Osteocyte (in vitro differentiated cells): ENCODE data around the gene U2AF2. TPM values are rescaled to one million over a fixed set of nuclear protein-coding genes. Genes with fewer than 3 reads are reported as not detected.

Experiments
- DNase-seq: peaks from one replicate; pipeline ENCODE4 v3.0.0; 2021; ENCODE audit warnings: mixed read lengths; ENCODE audit not compliant: unreplicated experiment; ENCODE audit errors: extremely low spot score
- H3K27ac Mint-ChIP-seq: one replicate; pipeline ENCODE4 v1.8.0; 2021; ENCODE audit warnings: mild to moderate bottlenecking, mixed read lengths; ENCODE audit not compliant: unreplicated experiment
- H3K27me3 Mint-ChIP-seq: one replicate; pipeline ENCODE4 v1.8.0; 2021; ENCODE audit warnings: mixed read lengths; ENCODE audit not compliant: unreplicated experiment
- H3K36me3 Mint-ChIP-seq: one replicate; pipeline ENCODE4 v1.8.0; 2021; ENCODE audit warnings: mixed read lengths; ENCODE audit not compliant: unreplicated experiment
- H3K4me1 Mint-ChIP-seq: one replicate; pipeline ENCODE4 v1.8.0; 2021; ENCODE audit warnings: mixed read lengths; ENCODE audit not compliant: unreplicated experiment
- H3K4me3 Mint-ChIP-seq: one replicate; pipeline ENCODE4 v1.8.0; 2021; ENCODE audit warnings: mild to moderate bottlenecking, moderate library complexity, mixed read lengths; ENCODE audit not compliant: unreplicated experiment
- H3K9me3 Mint-ChIP-seq: one replicate; pipeline ENCODE4 v1.8.0; 2021; ENCODE audit warnings: mixed read lengths; ENCODE audit not compliant: unreplicated experiment
- CTCF ChIP-seq: fragments of 200-600 bp; sonication (generic); IDR thresholded peaks from 2 replicates; pipeline ENCODE4 v1.5.0; 2021; ENCODE audit warnings: antibody characterized with exemption, mild to moderate bottlenecking, moderate library complexity
- total RNA-seq: library from RNA; stranded (reverse); gene quantifications from 2 replicates; pipeline ENCODE4 v1.2.1, GENCODE V29; 2021

The U2AF2 gene
- total RNA-seq, 1 donor from 2014 or later = 189 TPM

- DNase-seq = no peak
- Mint-ChIP-seq H3K9me3 (no peaks in the 10 kb centered on the region), H3K4me3 (no peak overlapping the region), H3K4me1 (no peaks in the 10 kb centered on the region), H3K27me3 (no peaks in the 10 kb centered on the region), H3K27ac (no peak overlapping the region), H3K36me3 (peaks cover 16% of the 10 kb centered on the region)
- TF ChIP-seq CTCF = no peak
Measured at GRCh38 chr19:55692681-55693081, 37.8 kb downstream of the U2AF2 start.

DNA sequence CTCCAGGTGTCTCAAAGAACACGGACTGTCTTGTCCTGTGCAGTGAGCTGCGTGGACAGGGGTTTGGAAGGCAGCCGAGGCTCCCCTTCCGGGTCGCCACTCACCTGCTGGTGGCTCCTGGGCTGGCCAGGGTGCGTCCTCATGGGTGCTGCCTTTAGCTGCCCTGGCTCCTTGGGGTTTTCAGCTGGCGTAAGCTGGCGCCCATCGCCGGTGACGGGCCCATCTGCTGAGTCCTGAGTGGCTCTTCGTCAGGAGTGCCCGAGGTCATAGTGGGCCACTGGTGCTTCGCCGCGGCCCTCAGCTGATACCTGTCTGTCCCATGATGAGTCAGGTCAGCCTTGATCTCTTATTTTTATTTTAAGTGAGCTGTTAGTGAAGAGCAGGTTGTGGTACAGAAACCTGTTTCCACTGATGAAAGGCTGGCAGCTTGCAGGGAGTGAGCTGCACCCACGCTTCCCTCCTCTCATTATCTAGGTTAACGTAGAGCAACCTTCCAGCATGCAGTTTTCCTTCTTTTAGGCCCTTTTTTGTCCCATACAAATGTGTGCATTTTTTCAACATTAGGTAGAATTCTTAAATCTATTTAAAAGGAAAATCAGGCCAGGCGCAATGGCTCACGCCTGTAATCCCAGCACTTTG lies 38.6 kb downstream of the U2AF2 start:
- H3K27me3 Mint-ChIP-seq = no peaks in the 10 kb centered on the region
- no peak for DNase-seq
- peaks cover 16% of the 10 kb centered on the region for H3K36me3 Mint-ChIP-seq
- no peak overlapping the region for H3K27ac Mint-ChIP-seq
- no peaks in the 10 kb centered on the region for H3K4me1 Mint-ChIP-seq
- TF ChIP-seq CTCF = no peak
- no peaks in the 10 kb centered on the region for H3K9me3 Mint-ChIP-seq
- no peak overlapping the region for H3K4me3 Mint-ChIP-seq

DNA sequence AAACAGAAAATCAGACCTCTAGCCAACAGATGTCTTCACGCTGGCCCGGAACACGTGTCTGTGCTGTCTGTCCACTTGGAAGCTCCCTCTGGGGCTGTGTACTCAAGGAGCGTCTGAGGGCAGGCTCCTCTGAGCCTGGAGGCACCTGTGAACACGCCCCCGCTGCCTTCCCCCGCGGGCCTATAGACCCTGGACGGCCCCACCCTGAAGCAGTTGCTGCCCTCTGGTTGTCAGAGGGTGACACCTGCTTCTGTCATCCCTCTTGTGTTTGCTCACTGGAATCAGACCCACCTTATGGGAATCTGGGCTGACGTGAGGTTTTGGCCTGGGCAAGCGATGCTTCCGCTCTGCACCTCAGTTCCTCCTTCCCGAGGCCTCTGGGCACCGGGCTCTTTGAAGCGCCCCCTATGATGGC lies 39.4 kb downstream of the U2AF2 start:
- Mint-ChIP-seq H3K4me1 (no peaks in the 10 kb centered on the region), H3K27ac (no peak overlapping the region), H3K27me3 (no peaks in the 10 kb centered on the region), H3K9me3 (no peaks in the 10 kb centered on the region), H3K4me3 (no peak overlapping the region), H3K36me3 (peaks cover 18% of the 10 kb centered on the region)
- no peak for TF ChIP-seq CTCF
- no peak for DNase-seq

DNA sequence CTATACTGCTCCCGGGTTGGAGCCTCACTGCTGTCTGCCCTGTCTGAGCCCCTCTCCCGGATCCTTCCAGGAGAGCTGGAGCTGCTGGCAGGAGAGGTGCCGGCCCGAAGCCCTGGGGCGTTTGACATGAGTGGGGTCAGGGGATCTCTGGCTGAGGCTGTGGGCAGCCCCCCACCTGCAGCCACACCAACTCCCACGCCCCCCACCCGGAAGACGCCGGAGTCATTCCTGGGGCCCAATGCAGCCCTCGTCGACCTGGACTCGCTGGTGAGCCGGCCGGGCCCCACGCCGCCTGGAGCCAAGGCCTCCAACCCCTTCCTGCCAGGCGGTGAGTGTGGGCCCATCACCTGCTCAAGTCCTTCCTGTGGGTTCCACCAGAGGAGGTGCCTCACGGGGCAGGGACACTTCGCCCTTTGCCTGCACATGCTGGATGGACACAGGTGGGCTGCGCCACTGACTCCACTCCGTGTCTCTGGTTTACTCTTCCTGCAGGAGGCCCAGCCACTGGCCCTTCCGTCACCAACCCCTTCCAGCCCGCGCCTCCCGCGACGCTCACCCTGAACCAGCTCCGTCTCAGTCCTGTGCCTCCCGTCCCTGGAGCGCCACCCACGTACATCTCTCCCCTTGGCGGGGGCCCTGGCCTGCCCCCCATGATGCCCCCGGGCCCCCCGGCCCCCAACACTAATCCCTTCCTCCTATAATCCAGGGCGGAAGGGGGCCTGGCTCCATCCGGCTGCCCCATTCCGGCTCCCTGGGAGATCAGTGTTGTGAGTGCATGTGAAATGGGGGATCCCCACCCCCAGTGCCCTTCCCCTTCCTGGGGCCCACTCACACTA lies 40.0 kb downstream of the U2AF2 start:
- no peaks in the 10 kb centered on the region for H3K27me3 Mint-ChIP-seq
- no peak for DNase-seq
- TF ChIP-seq CTCF = no peak
- no peaks in the 10 kb centered on the region for H3K4me1 Mint-ChIP-seq
- H3K27ac Mint-ChIP-seq = no peak overlapping the region
- no peaks in the 10 kb centered on the region for H3K9me3 Mint-ChIP-seq
- no peak overlapping the region for H3K4me3 Mint-ChIP-seq
- H3K36me3 Mint-ChIP-seq = peaks cover 15% of the 10 kb centered on the region

DNA sequence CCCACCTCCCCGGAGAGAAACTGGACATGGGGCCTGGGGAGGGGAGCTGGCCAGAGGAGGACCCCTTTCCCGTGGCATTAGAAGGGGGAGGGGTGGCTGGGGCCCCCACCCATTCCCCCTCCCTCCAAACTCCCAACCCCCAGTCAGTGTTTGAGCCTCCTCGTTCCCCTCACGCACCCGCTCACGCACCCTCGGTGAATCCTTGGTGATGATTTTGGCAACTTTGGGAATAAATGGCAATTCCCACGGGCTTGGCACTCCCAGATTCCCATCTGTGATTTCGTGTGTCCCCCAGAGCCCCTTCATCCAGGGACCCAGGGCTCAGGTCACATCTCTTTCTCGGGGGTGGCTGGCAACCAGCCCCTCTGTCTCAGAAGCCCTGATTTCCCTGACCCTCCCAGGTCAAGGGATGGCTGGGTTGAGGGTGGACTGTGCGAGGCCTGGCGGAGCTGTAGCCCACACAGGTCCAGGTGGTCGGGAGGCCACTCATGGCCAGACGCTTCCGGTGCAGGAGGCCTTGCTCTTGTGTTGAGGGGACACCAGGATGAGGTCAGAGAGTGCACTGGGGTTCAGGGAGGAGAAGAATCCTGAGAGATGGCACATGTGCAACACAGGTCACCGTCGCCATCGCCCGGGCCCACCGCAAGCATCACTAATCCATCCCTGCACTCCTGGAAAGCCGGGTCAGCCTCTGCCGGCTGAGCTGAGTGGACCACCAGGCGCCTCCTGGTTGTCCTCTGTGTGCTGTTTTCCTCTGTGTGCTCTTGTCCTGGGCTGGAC lies 40.9 kb downstream of the U2AF2 start:
- no peak for TF ChIP-seq CTCF
- peaks cover 15% of the 10 kb centered on the region for H3K36me3 Mint-ChIP-seq
- H3K4me1 Mint-ChIP-seq = no peaks in the 10 kb centered on the region
- H3K27me3 Mint-ChIP-seq = no peaks in the 10 kb centered on the region
- no peak overlapping the region for H3K27ac Mint-ChIP-seq
- H3K9me3 Mint-ChIP-seq = no peaks in the 10 kb centered on the region
- no peak overlapping the region for H3K4me3 Mint-ChIP-seq
- DNase-seq = no peak
